Measurements from ENCODE around the gene KRTAP3-3. TPM values are rescaled to one million over a fixed set of nuclear protein-coding genes. Genes with fewer than 3 reads are reported as not detected.

The KRTAP3-3 gene
- total and polyA plus RNA-seq, 2 of the 8 experiments (the other 6 are each of a cell fraction or from before 2014, with no cell fraction given) = not detected

DNA sequence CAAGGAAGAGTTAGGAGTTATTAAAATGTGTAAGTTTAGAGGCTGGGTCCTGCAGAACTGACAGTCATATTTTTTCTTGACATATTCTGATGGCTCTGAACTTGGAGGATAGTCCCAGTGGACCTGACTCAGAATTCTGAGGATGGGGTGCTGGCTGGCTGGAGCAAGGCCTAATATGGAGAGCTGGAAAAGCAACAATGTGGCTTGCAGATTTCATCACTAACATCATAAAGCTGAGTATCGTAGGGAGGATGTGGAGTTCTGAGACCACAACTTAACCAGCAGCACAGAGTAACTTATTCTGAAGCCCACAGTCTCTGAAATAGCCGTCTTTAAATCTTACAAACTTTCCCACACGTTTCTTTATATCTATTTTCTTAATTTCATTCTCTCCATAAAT, 30.7 kb upstream of the KRTAP3-3 start:
- no peak overlapping the region for H2BK20ac ChIP-seq (ENCODE audit: low read length)
- DNase-seq (ENCODE audit: low read depth in 1 of 2, low spot score in 2 of 2) (no peak), FAIRE-seq (no peak)
- no peak overlapping the region for H2BK15ac ChIP-seq (ENCODE audit: low read length)
- no peak overlapping the region for H3K9ac ChIP-seq (replicated peaks in 1 of 4; ENCODE audit: extremely low read depth in 1 of 4, low read depth in 3 of 4, low read length in 3 of 4)
- H3K79me2 ChIP-seq (ENCODE audit: control insufficient read depth in 1 of 2, insufficient read depth in 2 of 2, low read length in 2 of 2) = no peaks in the 10 kb centered on the region
- no peaks in the 10 kb centered on the region for H3K79me1 ChIP-seq (ENCODE audit: low read depth, low read length)
- H3K23me2 ChIP-seq (ENCODE audit: low read depth, low read length) = no peaks in the 10 kb centered on the region
- H3K23ac ChIP-seq (ENCODE audit: insufficient read length) = no peak overlapping the region
- no peak overlapping the region for H3K27ac ChIP-seq (ENCODE audit: low read depth, low read length)
- H2BK12ac ChIP-seq (ENCODE audit: low read depth, low read length) = no peak overlapping the region
- ChIA-PET CTCF (ENCODE audit: partially characterized antibody) (interaction anchor here (1.1 to 1.2 kb wide), 2 partner anchors 8 to 93 kb away, joined by 3 read pairs; no protein-coding TSS in a partner anchor), POLR2A (ENCODE audit: partially characterized antibody) (interaction anchor here (0.6 kb wide), 1 partner anchor 30 kb away, joined by 3 read pairs; no protein-coding TSS in a partner anchor)
- H4K5ac ChIP-seq (ENCODE audit: insufficient read length, low read depth, low read length) = no peak overlapping the region
- no peaks in the 10 kb centered on the region for H4K20me1 ChIP-seq (replicated peaks in 1 of 2; ENCODE audit: control insufficient read depth in 1 of 2, insufficient read depth in 2 of 2, low read length in 2 of 2)
- WGBS, 2 experiments (ENCODE audit: extremely low coverage in 1 of 2, insufficient coverage in 1 of 2, insufficient read length in 1 of 2, insufficient replicate concordance in 2 of 2, low coverage in 1 of 2, low lambda C conversion rate in 2 of 2, missing lambda C conversion rate in 1 of 2) = 91 to 100% methylated on average over 2 to 3 of the region's 3 CpGs
- H2BK5ac ChIP-seq (ENCODE audit: low read depth, low read length) = no peak overlapping the region
- no peak overlapping the region for H4K8ac ChIP-seq (ENCODE audit: extremely low read depth, insufficient read depth, low read length)
- no peak overlapping the region for H2AK5ac ChIP-seq (ENCODE audit: low read depth, low read length)
- no peak overlapping the region for H4K91ac ChIP-seq (replicated peaks; ENCODE audit: insufficient read length, low read length)
- no peak overlapping the region for H3K56ac ChIP-seq (replicated peaks; ENCODE audit: insufficient read length, low read depth, low read length)
- no peak overlapping the region for H2BK120ac ChIP-seq (replicated peaks; ENCODE audit: low read depth, low read length)
- no peaks in the 10 kb centered on the region for H3K27me3 ChIP-seq (replicated peaks in 1 of 4; ENCODE audit: control insufficient read depth in 3 of 4, extremely low read depth in 1 of 4, insufficient read depth in 3 of 4, low read length in 3 of 4)
- H3K18ac ChIP-seq (ENCODE audit: extremely low read depth, low read length) = no peak overlapping the region
- H3K9me3 ChIP-seq (ENCODE audit: insufficient read depth in 2 of 2, low read depth in 1 of 2, low read length in 1 of 2) = no peaks in the 10 kb centered on the region
- no peak overlapping the region for H2AFZ ChIP-seq (ENCODE audit: low read length)
- H3K4me1 ChIP-seq (replicated peaks in 1 of 4; ENCODE audit: control insufficient read depth in 3 of 4, insufficient read depth in 4 of 4, low read length in 3 of 4) = no peaks in the 10 kb centered on the region; a peak in 1 of 7 replicates
- H3K4me2 ChIP-seq (ENCODE audit: insufficient read depth in 1 of 2, low read depth in 2 of 2, low read length in 2 of 2) = no peak overlapping the region
- H3K14ac ChIP-seq (ENCODE audit: insufficient read length) = no peak overlapping the region
- H3K4ac ChIP-seq (replicated peaks; ENCODE audit: insufficient read length, low read depth, low read length) = no peak overlapping the region
- no peak overlapping the region for H3K4me3 ChIP-seq (ENCODE audit: extremely low read depth in 1 of 4, insufficient read depth in 2 of 4, low read depth in 3 of 4, low read length in 4 of 4)
- TF ChIP-seq POLR2AphosphoS5 (IDR thresholded peaks at IDR 0.05; ENCODE audit: low read depth, low read length) = no peak
- TF ChIP-seq RBBP5 (IDR thresholded peaks at IDR 0.05; ENCODE audit: borderline replicate concordance, low read depth, low read length) = no peak
- no peak for TF ChIP-seq SIRT6 (IDR thresholded peaks at IDR 0.05; ENCODE audit: low read length)
- no peak for TF ChIP-seq CREB1 (IDR thresholded peaks at IDR 0.05)
- TF ChIP-seq, protein P1, sequence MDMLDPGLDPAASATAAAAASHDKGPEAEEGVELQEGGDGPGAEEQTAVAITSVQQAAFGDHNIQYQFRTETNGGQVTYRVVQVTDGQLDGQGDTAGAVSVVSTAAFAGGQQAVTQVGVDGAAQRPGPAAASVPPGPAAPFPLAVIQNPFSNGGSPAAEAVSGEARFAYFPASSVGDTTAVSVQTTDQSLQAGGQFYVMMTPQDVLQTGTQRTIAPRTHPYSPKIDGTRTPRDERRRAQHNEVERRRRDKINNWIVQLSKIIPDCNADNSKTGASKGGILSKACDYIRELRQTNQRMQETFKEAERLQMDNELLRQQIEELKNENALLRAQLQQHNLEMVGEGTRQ (IDR thresholded peaks at IDR 0.05; ENCODE audit: low read length) = no peak
- TF ChIP-seq PHF8 (conservative IDR thresholded peaks at IDR 0.05; ENCODE audit: low read depth, low read length) = no peak
- TF ChIP-seq EGR1 (IDR thresholded peaks at IDR 0.05; ENCODE audit: borderline replicate concordance, low read depth, low read length) = no peak
- TF ChIP-seq TCF12 (IDR thresholded peaks at IDR 0.05; ENCODE audit: low read depth, low read length) = no peak
- no peak for TF ChIP-seq CHD1 (IDR thresholded peaks at IDR 0.05; ENCODE audit: low read depth, low read length)
- no peak for TF ChIP-seq KDM4A (IDR thresholded peaks at IDR 0.05; ENCODE audit: low read depth, low read length, severe bottlenecking)
- H3K36me3 ChIP-seq (ENCODE audit: control insufficient read depth in 2 of 4, insufficient read depth in 4 of 4, low read length in 3 of 4) = no peaks in the 10 kb centered on the region
